SK-N-MC (cell line): ENCODE results near the gene SH3PXD2A.

Experiments used
- EZH2 ChIP-seq: fragments of 200-600 bp; sonication (generic); IDR thresholded peaks from one replicate; pipeline ENCODE4 v1.6.1; 2017; ENCODE audit warnings: antibody characterized with exemption
- POLR2AphosphoS5 ChIP-seq: IDR thresholded peaks from 2 replicates; pipeline ENCODE4 v1.6.1; 2012; ENCODE audit warnings: mild to moderate bottlenecking, low read depth, low read length, borderline replicate concordance

GRCh38 chr10:103852856-103853255, 2.5 kb downstream of the SH3PXD2A start:
- TF ChIP-seq EZH2: no peak
- TF ChIP-seq POLR2AphosphoS5: no peak
